Cardiac fibroblast (primary cell): ENCODE data around the gene ZNF174.

Source experiments
- DNase-seq, 2 donors: peaks; one replicate each; pipeline versions ENCODE4 v3.0.0 to v3.0.0-alpha.2; 2010; ENCODE audit warnings: low read depth in 2 of 2
- H3K4me3 ChIP-seq, 2 donors: replicated peaks in 1 of 2; 1 replicate in 1 of 2; 2 replicates in 1 of 2; pipeline ENCODE4 v1.5.1; 2011; ENCODE audit warnings: low read depth in 2 of 2, low read length in 2 of 2, mild to moderate bottlenecking in 2 of 2, moderate library complexity in 1 of 2
- TF ChIP-seq, protein P1 (sequence below): IDR thresholded peaks from one replicate; pipeline ENCODE4 v1.5.1; 2011; ENCODE audit warnings: low read depth, mild to moderate bottlenecking, low read length, inconsistent platforms

The ZNF174 gene

DNA sequence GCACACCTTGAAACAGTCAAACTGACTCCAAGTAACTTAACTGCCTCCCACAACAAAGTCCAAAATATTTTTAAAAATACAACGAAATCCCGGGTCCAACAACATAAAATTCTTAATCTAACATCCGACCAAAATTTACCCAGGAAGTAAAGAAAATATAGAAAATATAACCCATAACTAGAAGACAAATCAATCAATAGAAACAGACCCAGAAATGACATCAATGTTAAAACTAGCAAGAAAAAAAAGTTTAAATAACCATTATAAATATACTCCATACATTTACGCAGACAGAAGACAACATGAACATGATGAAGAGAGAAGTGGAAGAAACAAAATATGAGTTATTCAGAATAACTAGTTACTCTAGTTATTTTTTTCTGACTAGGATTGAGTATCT lies 38.6 kb downstream of the ZNF174 start:
- DNase-seq = no peak
- H3K4me3 ChIP-seq = no peak overlapping the region
- TF ChIP-seq, protein P1, sequence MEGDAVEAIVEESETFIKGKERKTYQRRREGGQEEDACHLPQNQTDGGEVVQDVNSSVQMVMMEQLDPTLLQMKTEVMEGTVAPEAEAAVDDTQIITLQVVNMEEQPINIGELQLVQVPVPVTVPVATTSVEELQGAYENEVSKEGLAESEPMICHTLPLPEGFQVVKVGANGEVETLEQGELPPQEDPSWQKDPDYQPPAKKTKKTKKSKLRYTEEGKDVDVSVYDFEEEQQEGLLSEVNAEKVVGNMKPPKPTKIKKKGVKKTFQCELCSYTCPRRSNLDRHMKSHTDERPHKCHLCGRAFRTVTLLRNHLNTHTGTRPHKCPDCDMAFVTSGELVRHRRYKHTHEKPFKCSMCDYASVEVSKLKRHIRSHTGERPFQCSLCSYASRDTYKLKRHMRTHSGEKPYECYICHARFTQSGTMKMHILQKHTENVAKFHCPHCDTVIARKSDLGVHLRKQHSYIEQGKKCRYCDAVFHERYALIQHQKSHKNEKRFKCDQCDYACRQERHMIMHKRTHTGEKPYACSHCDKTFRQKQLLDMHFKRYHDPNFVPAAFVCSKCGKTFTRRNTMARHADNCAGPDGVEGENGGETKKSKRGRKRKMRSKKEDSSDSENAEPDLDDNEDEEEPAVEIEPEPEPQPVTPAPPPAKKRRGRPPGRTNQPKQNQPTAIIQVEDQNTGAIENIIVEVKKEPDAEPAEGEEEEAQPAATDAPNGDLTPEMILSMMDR = no peak

DNA sequence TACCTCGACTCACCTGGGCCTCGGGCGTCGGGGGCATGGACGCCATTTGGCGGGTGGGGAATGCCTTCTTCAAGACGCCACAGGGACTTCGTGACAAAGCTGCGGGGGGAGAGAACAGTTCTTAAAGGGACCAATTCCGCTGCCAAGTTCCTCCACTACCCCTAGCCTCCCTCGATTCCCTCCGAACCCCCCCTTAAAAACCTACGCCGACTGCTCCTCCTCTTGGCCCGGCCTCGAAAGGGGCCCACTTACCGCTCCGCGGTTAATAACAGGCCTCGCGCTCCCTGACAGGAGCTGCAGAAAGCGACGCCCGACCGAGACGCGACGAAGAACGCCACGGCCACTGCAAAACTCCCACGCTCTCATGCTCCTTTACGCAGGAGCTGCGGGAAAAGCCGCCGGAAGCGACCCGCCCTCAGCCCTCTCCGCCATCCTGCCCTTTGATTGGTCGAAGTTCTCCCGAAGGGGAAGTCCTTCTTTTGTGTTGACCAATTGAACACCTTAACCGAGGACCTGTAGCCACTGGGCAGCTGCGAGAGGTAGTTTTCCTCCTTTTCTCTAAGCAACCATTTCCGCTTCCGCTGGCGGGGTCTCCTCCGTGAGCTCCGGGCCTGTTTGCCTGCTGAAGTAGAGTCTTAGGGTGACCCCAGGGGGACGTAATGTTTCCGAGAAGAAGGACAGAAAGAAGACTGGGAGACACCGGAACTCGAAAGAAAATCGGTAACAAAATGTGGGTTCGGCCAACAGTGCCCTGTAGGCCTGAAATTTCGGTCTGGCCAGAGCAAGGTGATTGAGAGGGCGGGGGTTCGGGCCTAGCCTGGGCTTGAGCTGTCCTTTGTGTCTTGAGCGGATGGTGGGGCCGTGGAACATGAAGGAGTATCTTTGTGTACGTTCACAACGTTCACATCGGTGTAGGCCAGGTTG lies 42.4 kb downstream of the ZNF174 start, which contains the start of the genes NAA60 and ZNF597:
Gene NAA60 (plus strand): TSS at position 573 of the 924 bp plus-strand sequence. CDS start 32,548 bp downstream, outside the sequence.
Gene ZNF597 (minus strand): TSS at position 397 of the 924 bp plus-strand sequence. CDS start 351 bp downstream, at position 46.
- TF ChIP-seq, protein P1 = no peak
- peak within 1 kb of the TSS; percentile 72 for H3K4me3 ChIP-seq
- DNase-seq = peak; percentile 93 to 95

DNA sequence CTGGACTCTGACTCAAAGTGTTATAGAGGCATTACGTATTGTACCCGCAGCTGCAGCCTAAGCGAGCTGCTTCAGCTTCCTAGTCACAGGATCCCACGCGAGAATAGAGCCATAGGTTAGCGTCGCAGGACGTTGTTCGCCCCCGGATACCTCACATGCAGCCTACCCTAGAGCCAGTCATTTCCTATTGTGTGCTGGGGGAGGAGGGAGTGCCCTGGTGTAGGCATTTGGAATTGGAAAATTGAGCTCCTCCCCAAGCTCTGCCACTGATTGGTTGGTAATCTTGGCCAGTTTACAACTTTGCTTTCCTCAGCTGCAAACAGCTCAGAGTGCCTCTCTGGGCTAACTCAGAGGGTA lies 43.0 kb downstream of the ZNF174 start:
- H3K4me3 ChIP-seq = peak overlapping the region; percentile 72
- peak; percentile 83 to 86 for DNase-seq
- TF ChIP-seq, protein P1 = no peak

DNA sequence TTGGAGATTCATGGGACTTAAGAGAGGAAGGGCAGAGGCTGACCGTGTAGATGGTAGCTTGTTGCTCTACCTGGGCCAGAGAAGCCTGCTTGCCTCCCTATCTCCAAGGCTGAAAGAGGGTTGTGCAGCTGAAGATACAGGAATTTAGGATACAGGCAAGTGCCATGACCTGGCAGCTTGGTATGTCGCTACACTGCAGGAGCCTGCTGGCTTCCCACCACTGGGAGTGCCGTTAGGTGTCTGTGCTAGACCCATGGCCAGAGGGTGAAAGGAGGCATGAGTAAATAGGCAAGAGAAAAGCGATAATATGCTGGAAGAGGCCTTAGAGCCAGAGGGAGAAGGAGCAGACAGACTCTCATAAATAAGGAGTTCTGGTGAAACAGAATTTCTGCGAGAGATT lies 53.1 kb downstream of the ZNF174 start:
- TF ChIP-seq, protein P1 = no peak
- no peak overlapping the region for H3K4me3 ChIP-seq
- DNase-seq = no peak

DNA sequence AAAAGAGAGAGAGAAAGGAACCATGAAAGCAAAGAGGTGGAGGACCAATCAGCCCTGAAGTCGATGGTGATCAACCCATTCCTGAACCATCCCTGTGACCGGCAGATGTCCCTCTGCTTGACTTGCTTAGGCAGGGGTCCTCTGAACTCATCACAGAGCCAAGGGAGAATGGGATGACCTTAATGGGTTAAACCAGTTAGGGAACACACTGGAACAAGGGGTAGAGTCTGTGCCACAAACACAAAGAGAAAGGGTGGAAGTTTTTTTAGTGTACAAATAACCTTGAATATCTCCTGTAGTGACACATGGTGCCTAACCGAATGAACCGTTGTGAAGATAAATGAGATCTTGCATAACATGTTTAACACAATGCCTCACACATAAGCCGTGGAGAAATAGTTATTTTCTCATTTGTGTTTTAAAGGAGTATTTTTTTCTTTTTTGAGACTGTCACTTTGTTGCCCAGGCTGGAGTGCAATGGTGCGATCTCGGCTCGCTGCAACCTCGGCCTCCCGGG lies 53.7 kb downstream of the ZNF174 start:
- no peak overlapping the region for H3K4me3 ChIP-seq
- TF ChIP-seq, protein P1 = no peak
- DNase-seq = no peak

DNA sequence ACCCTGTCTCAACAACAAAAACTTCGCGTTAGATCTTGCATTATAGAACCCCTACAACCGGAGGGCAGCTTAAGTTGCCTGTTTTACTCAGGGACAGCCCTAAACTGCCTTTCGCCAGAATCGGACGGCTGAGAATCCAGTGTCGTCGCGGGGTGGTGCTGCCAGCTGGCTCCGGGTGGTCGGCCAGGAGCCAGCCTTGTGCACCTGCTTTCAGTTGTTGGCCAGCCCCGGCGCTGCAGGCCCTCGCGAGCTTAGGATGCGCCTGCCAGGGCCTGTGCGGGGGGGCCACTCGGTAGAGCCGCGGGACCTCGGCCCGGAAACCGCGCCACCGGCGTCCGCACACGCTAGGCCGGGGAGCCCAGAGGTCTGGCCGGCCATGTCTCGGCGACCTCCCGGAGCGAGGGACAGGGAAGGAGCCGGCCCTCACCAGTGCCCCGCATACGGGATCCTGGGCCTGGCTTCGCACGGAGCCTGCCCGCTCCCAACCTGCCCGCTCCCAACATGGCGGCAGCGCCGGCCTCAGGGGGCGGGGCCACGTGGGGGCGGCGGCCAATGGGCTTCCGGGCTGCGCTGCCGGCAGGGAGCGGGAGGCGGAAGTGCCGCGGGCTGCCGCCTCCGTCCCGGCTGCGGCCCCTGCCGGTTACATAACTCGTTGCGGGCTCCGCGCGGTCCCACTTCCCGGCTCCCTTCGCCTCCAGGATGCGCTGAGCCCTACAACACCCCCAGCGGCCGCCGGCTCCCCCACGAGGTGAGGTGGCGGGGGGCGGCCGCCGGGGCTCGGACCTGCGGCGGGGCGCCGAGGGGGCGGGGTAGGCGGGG lies 56.6 kb downstream of the ZNF174 start:
- peak; percentile 89 to 92 for DNase-seq
- H3K4me3 ChIP-seq = peak overlapping the region; percentile 50 to 78
- TF ChIP-seq, protein P1 = peak; percentile 28
